ENCODE results near the gene CCDC124.

GRCh38 chr19:17883627-17884410 is 49.0 kb upstream of the CCDC124 start:
- TF ChIP-seq CTCF (IDR thresholded peaks at IDR 0.05) = no peak
- TF ChIP-seq POLR2A (IDR thresholded peaks at IDR 0.05) = no peak
